PC-9 (cell line): ENCODE data around the gene THSD7B.

ENCODE experiments used
- CTCF ChIP-seq: fragments of 200-600 bp; sonication (generic); conservative IDR thresholded peaks from 2 replicates; pipeline ENCODE4 v1.6.1; 2017; ENCODE audit warnings: mixed run types, antibody characterized with exemption, mild to moderate bottlenecking, moderate library complexity
- EZH2 ChIP-seq: fragments of 200-600 bp; sonication (generic); IDR thresholded peaks from 2 replicates; pipeline ENCODE4 v1.8.0; 2017; ENCODE audit warnings: antibody characterized with exemption, low read depth

- TF ChIP-seq CTCF (no peak), EZH2 (no peak)
Observed at GRCh38 chr2:136990316-136990715, 225.0 kb downstream of the THSD7B start.
